CD4-positive, alpha-beta T cell (primary cell): ENCODE data around the gene PSMB10. TPM values are rescaled to one million over a fixed set of nuclear protein-coding genes. Genes with fewer than 3 reads are reported as not detected.

Source experiments
- ATAC-seq: fragments of 200-7000 bp; cut with Tn5 transposase; one replicate; pipeline ENCODE4 v1.10.0; 2022; ENCODE audit warnings: mild to moderate bottlenecking; ENCODE audit not compliant: poor library complexity
- CTCF ChIA-PET: fragments of 350-600 bp; sonication (Branson Sonifier 250); formaldehyde crosslinking; loops from one replicate; lab custom pipeline; 2021; ENCODE audit warnings: antibody characterized with exemption, inconsistent platforms; lab: Charles Lee
- POLR2A ChIA-PET: fragments of 350-600 bp; sonication (Branson Sonifier 250); formaldehyde crosslinking; loops from one replicate; lab custom pipeline; 2021; ENCODE audit warnings: antibody characterized with exemption, inconsistent platforms; lab: Charles Lee
- DNase-seq, 14 experiments: peaks; one replicate each; pipeline ENCODE4 v3.0.0-alpha.2; 2013 to 2020; ENCODE audit warnings: mixed read lengths in 2 of 14
- H3K27ac ChIP-seq, 2 donors: one replicate each; pipeline versions ENCODE4 v1.5.1 to v1.7.0; 2013; ENCODE audit warnings: low read length in 2 of 2, low read depth in 1 of 2, mild to moderate bottlenecking in 1 of 2
- H3K27me3 ChIP-seq, 2 experiments: 1 replicate in 1 of 2; 2 replicates in 1 of 2; pipeline versions ENCODE4 v1.6.1 to v1.7.0; 2013; ENCODE audit warnings: low read length in 2 of 2, control low read depth in 1 of 2, mild to moderate bottlenecking in 1 of 2, moderate library complexity in 1 of 2; ENCODE audit not compliant: insufficient read depth in 2 of 2, control insufficient read depth in 1 of 2
- H3K36me3 ChIP-seq: one replicate; pipeline ENCODE4 v1.6.1; 2013; ENCODE audit warnings: low read length, control low read depth; ENCODE audit not compliant: insufficient read depth
- H3K4me1 ChIP-seq: one replicate; pipeline ENCODE4 v1.6.1; 2013; ENCODE audit warnings: low read length, control low read depth; ENCODE audit not compliant: insufficient read depth
- H3K4me3 ChIP-seq: one replicate; pipeline ENCODE4 v1.5.1; 2013; ENCODE audit warnings: mild to moderate bottlenecking, low read length, moderate library complexity
- H3K9me3 ChIP-seq, 2 experiments: 1 replicate in 1 of 2; 2 replicates in 1 of 2; pipeline versions ENCODE4 v1.6.1 to v1.7.0; 2013; ENCODE audit warnings: low read length in 2 of 2, mild to moderate bottlenecking in 2 of 2, control low read depth in 1 of 2, moderate library complexity in 1 of 2; ENCODE audit not compliant: control insufficient read depth in 1 of 2, insufficient read depth in 1 of 2
- H3K27ac Mint-ChIP-seq: one replicate; pipeline ENCODE4 v1.8.0; 2020; ENCODE audit warnings: mixed read lengths
- H3K27me3 Mint-ChIP-seq: one replicate; pipeline ENCODE4 v1.8.0; 2021; ENCODE audit warnings: mixed read lengths
- H3K36me3 Mint-ChIP-seq: one replicate; pipeline ENCODE4 v1.8.0; 2021; ENCODE audit warnings: low read depth, mixed read lengths
- H3K4me1 Mint-ChIP-seq: one replicate; pipeline ENCODE4 v1.8.0; 2021; ENCODE audit warnings: low read depth, mixed read lengths
- H3K4me3 Mint-ChIP-seq: one replicate; pipeline ENCODE4 v1.8.0; 2020; ENCODE audit warnings: mild to moderate bottlenecking, mixed read lengths
- H3K9me3 Mint-ChIP-seq: one replicate; pipeline ENCODE4 v1.8.0; 2020; ENCODE audit warnings: mixed read lengths
- CTCF ChIP-seq: fragments of 200-600 bp; IDR thresholded peaks from one replicate; pipeline ENCODE4 v1.8.0; 2022; ENCODE audit warnings: antibody characterized with exemption, mild to moderate bottlenecking
- intact Hi-C, 2 experiments: fragments of 100-400 bp; cut with DNase I in 1 of 2; cut with micrococcal nuclease in 1 of 2; formaldehyde crosslinking; loops; one replicate each; pipeline versions ENCODE4 v1.15.1 to v1.9.0; 2023 to 2025; cut with DNase I, micrococcal nuclease
- total RNA-seq, 174 experiments: library from RNA in 2 of 174; stranded (reverse) in 2 of 174; gene quantifications; one replicate each; pipeline ENCODE4 v1.2.3 and lab custom pipeline; 2021 to 2026

Gene PSMB10
- total RNA-seq, 2 experiments from 2014 or later = 68.7 to 71.6 TPM

- Mint-ChIP-seq H3K4me3 (peak overlapping the region; percentile 63), H3K27ac (peak overlapping the region; percentile 95), H3K36me3 (peaks cover 60% of the 10 kb centered on the region), H3K4me1 (peaks cover 22% of the 10 kb centered on the region), H3K9me3 (no peaks in the 10 kb centered on the region), H3K27me3 (no peaks in the 10 kb centered on the region)
- ATAC-seq (no peak), DNase-seq (no peak)
- POLR2A ChIA-PET = interaction anchor here (0.8 to 3.8 kb wide), 7 partner anchors 14 to 128 kb away, joined by 3 to 29 read pairs (median 5); partner anchors contain the start of genes CENPT, DDX28, DUS2 and NUTF2
- intact Hi-C loops = loop anchor here in 1 of 2 experiments (2.0 kb wide), 2 partner anchors 41 to 151 kb away; partner anchors contain the start of genes NFATC3 and PSKH1
- CTCF ChIA-PET = interaction anchor here (2.7 kb wide), 1 partner anchor 50 kb away, joined by 10 read pairs; no protein-coding TSS in a partner anchor
- no peak for TF ChIP-seq CTCF
- peaks cover 50% of the 10 kb centered on the region for H3K36me3 ChIP-seq
- peaks cover 30% of the 10 kb centered on the region for H3K4me1 ChIP-seq
- no peak overlapping the region for H3K27ac ChIP-seq
- no peak overlapping the region for H3K4me3 ChIP-seq
- H3K9me3 ChIP-seq = no peaks in the 10 kb centered on the region
- no peaks in the 10 kb centered on the region for H3K27me3 ChIP-seq
These were observed 2.8 kb downstream of the PSMB10 start for GRCh38 chr16:67933805-67934204.

GRCh38 chr16:67932462-67932840, 4.2 kb downstream of the PSMB10 start:
- Mint-ChIP-seq H3K4me1 (peaks cover 30% of the 10 kb centered on the region), H3K27me3 (no peaks in the 10 kb centered on the region), H3K4me3 (no peak overlapping the region), H3K27ac (no peak overlapping the region), H3K9me3 (no peaks in the 10 kb centered on the region), H3K36me3 (peaks cover 68% of the 10 kb centered on the region)
- POLR2A ChIA-PET = interaction anchor here (0.6 to 1.2 kb wide), 4 partner anchors 9 to 126 kb away, joined by 3 to 4 read pairs (median 3); partner anchors contain the start of genes RANBP10 and TSNAXIP1
- Histone ChIP-seq H3K4me1 (peaks cover 35% of the 10 kb centered on the region), H3K4me3 (no peak overlapping the region), H3K27ac (no peak overlapping the region), H3K27me3 (no peaks in the 10 kb centered on the region), H3K36me3 (peaks cover 59% of the 10 kb centered on the region), H3K9me3 (no peaks in the 10 kb centered on the region)
- DNase-seq = peak in 1 of 14 experiments; percentile 14
- CTCF ChIA-PET = no interaction called here
- intact Hi-C loops = no loop called here
- ATAC-seq = no peak
- TF ChIP-seq CTCF = no peak

- ATAC-seq (no peak), DNase-seq (peak in 1 of 14 experiments; percentile 16)
- H3K4me1 Mint-ChIP-seq = peaks cover 24% of the 10 kb centered on the region
- TF ChIP-seq CTCF = no peak
- Histone ChIP-seq H3K4me3 (no peak within 1 kb of the TSS), H3K27ac (peak within 1 kb of the TSS in 1 of 2 donors; percentile 4), H3K4me1 (peaks cover 30% of the 10 kb centered on the region), H3K36me3 (peaks cover 63% of the 10 kb centered on the region), H3K27me3 (no peaks in the 10 kb centered on the region), H3K9me3 (no peaks in the 10 kb centered on the region)
- H3K27me3 Mint-ChIP-seq = no peaks in the 10 kb centered on the region
- peaks cover 65% of the 10 kb centered on the region for H3K36me3 Mint-ChIP-seq
- H3K9me3 Mint-ChIP-seq = no peaks in the 10 kb centered on the region
- POLR2A ChIA-PET = interaction anchor here (0.9 to 1.4 kb wide), 4 partner anchors 9 to 125 kb away, joined by 3 to 4 read pairs (median 3); partner anchors contain the start of genes RANBP10, SLC12A4 and TSNAXIP1
- no peak within 1 kb of the TSS for H3K27ac Mint-ChIP-seq
- CTCF ChIA-PET = no interaction called here
- intact Hi-C loops = no loop called here
- H3K4me3 Mint-ChIP-seq = no peak within 1 kb of the TSS
These were observed 4.8 kb downstream of the PSMB10 start, which contains the start of gene CTRL for GRCh38 chr16:67931712-67932461. Gene CTRL, minus strand, starts transcription at chr16:67931862. Its CDS starts 10 bp downstream, at chr16:67931852.
